ENCODE results near the gene PTPRO.

The PTPRO gene

DNA sequence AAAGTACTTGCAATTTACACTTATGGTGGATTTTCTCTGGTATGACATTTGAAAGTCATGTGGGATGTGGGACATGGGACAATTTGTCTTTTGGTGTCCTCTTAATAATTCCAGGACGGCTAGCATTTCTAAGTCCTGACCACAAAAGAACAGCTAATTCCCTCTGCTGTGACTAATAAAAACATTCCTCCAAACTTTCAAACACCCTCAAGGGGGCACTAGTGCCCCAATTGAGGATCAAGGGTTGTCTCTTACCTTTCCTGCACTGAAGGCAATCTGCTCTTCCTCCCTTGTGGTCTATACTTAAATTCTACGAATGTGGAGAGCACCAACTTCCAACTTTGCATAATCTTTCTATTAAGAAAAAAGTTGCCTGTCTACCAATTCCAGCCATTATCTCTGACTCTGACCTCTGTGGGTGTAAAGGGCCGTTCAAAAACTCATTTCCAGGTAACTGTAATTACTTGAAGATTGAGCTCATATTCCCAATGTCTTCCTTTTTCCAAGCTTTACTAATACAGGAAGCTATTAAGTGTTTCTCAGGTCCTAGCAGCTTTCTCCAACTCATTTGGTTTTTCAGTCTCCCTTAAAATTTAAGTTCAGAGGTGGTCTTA lies 210.2 kb downstream of the PTPRO start:
- DNase-seq (ENCODE audit: low read depth in 2 of 2) = peak; percentile 83 to 90
- H3K4me3 ChIP-seq (replicated peaks in 1 of 2; ENCODE audit: low read depth in 2 of 2, low read length in 2 of 2) = no peak overlapping the region
- TF ChIP-seq, protein P1, sequence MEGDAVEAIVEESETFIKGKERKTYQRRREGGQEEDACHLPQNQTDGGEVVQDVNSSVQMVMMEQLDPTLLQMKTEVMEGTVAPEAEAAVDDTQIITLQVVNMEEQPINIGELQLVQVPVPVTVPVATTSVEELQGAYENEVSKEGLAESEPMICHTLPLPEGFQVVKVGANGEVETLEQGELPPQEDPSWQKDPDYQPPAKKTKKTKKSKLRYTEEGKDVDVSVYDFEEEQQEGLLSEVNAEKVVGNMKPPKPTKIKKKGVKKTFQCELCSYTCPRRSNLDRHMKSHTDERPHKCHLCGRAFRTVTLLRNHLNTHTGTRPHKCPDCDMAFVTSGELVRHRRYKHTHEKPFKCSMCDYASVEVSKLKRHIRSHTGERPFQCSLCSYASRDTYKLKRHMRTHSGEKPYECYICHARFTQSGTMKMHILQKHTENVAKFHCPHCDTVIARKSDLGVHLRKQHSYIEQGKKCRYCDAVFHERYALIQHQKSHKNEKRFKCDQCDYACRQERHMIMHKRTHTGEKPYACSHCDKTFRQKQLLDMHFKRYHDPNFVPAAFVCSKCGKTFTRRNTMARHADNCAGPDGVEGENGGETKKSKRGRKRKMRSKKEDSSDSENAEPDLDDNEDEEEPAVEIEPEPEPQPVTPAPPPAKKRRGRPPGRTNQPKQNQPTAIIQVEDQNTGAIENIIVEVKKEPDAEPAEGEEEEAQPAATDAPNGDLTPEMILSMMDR (IDR thresholded peaks at IDR 0.05; ENCODE audit: low read depth, low read length) = peak; percentile 63

DNA sequence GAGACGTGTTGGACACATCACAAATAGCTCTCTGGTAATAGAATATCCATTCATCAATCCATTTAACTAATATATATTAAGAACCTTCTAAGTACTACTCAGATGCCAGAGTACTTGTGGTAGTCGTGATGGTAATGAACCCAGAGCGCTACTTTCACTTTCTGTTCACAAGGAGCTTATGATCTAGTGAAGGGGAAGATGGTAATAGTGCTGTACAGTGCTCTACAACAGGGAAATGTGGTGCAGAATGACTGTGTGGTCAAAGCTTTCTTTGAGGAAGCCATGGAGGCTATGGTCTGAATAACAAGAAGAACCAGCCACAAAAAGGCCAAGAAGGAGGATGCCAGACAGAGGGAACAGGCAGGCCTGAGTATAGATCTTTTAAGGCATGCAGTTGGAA lies 212.0 kb downstream of the PTPRO start:
- H3K4me3 ChIP-seq (replicated peaks in 1 of 2; ENCODE audit: low read depth in 2 of 2, low read length in 2 of 2) = no peak overlapping the region
- DNase-seq (ENCODE audit: low read depth in 2 of 2) = peak in 1 of 2 donors; percentile 26
- TF ChIP-seq, protein P1 (IDR thresholded peaks at IDR 0.05; ENCODE audit: low read depth, low read length) = no peak

DNA sequence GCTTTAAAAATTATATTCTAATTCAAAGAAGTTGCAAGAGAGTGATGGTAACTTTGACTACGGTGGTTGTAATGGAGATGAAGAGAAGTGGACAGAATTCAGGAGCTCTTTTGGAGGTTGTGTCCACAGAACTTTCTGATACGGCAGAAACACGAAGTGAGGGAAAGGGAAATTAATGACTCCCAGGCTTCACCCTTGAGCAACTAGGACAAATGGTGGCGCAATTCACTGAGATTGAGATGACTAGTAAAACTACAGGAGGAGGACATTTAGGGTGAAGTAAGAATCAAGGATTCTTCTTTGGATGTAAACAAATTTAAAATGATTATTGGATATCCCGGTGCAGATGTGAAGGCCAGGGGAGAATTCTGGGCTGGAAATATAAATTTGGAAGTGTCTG lies 212.6 kb downstream of the PTPRO start:
- no peak overlapping the region for H3K4me3 ChIP-seq (replicated peaks in 1 of 2; ENCODE audit: low read depth in 2 of 2, low read length in 2 of 2)
- peak; percentile 37 to 64 for DNase-seq (ENCODE audit: low read depth in 2 of 2)
- TF ChIP-seq, protein P1 (IDR thresholded peaks at IDR 0.05; ENCODE audit: low read depth, low read length) = no peak

DNA sequence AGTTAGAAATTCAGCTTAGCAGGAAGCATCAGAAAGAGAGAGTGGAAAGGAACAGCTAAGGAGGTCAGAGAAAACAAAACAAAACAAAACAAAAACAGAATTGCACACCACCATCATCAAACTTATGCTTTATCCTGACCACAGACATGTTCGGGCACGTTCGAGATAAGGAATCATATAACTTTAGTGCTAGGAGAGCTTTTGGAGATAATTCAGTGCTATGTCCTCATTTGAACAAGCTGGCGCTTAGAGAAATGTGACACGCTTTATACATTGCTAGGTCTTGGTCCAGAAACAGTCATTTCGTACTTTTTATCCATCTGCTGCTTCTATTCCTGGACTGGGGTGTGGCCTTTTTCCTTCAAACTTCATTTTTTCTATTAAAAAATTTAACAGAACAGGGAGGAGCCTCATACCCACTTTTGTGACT lies 213.1 kb downstream of the PTPRO start:
- TF ChIP-seq, protein P1 (IDR thresholded peaks at IDR 0.05; ENCODE audit: low read depth, low read length) = no peak
- DNase-seq (ENCODE audit: low read depth in 2 of 2) = no peak
- H3K4me3 ChIP-seq (replicated peaks in 1 of 2; ENCODE audit: low read depth in 2 of 2, low read length in 2 of 2) = no peak overlapping the region

DNA sequence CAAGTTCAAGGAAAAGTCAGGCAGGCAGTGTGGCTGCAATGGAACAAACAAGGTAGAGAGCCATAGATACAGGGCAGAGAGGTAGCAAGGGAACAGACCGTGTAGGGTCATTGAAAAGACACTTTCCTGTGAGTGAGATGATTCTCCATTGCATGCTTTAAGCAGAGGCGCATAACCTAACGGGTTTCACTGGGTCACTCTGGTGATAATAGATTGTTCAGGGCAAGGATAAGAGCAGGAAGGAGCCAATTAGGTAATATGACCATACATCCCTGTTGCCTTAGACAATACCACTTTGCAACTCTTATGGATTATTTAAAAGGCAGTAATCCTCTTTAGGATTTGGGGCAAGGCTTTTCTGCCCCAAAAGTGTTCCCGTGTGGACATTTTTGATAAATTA lies 214.1 kb downstream of the PTPRO start:
- H3K4me3 ChIP-seq (replicated peaks in 1 of 2; ENCODE audit: low read depth in 2 of 2, low read length in 2 of 2) = no peak overlapping the region
- no peak for DNase-seq (ENCODE audit: low read depth in 2 of 2)
- TF ChIP-seq, protein P1 (IDR thresholded peaks at IDR 0.05; ENCODE audit: low read depth, low read length) = no peak

DNA sequence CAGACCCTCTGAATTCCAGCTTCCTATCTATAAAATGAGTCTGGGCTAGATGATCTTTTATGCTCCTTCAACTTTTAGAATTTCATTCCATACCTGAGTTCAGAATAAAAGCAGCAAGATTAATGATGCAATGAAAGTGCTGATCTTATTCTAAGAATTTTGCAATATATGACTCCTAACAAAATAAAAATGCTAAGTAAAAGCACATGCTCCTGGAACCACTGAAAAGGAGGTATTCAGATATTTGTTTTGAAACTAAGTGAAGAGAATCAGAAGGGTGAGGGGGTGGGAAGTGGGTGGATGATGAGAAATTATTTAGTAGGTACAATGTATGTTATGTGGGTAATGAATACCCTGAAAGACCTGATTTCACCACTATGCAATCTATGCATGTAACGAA lies 216.6 kb downstream of the PTPRO start:
- no peak for DNase-seq (ENCODE audit: low read depth in 2 of 2)
- no peak overlapping the region for H3K4me3 ChIP-seq (replicated peaks in 1 of 2; ENCODE audit: low read depth in 2 of 2, low read length in 2 of 2)
- TF ChIP-seq, protein P1 (IDR thresholded peaks at IDR 0.05; ENCODE audit: low read depth, low read length) = no peak

DNA sequence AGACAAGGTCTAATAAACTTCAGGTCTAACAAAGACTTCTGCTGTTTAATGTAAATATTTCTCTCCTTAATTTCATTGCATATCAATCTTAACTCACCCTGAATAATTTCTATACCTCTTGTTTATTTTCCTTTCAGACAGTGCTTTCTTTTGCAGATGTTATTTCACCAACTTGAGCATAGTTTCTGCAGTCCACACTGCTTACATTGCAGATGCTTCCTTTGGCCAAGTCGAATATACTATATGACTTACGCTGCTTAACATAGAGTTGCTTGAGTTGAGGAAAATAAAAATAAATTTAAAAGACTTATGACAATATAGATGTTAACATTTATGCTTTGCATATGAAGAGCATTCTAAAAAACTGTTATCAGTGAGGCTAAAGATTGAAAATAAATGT lies 217.7 kb downstream of the PTPRO start:
- TF ChIP-seq, protein P1 (IDR thresholded peaks at IDR 0.05; ENCODE audit: low read depth, low read length) = no peak
- no peak overlapping the region for H3K4me3 ChIP-seq (replicated peaks in 1 of 2; ENCODE audit: low read depth in 2 of 2, low read length in 2 of 2)
- DNase-seq (ENCODE audit: low read depth in 2 of 2) = no peak
